GM19099 (cell line): Measurements from ENCODE around the gene TMEM109.

Experiments
- POLR2A ChIP-seq: IDR thresholded peaks from 3 replicates; pipeline ENCODE4 v1.6.1; 2011; ENCODE audit warnings: low read depth; ENCODE audit not compliant: insufficient read length; ENCODE audit errors: extremely low read depth

Gene TMEM109

DNA sequence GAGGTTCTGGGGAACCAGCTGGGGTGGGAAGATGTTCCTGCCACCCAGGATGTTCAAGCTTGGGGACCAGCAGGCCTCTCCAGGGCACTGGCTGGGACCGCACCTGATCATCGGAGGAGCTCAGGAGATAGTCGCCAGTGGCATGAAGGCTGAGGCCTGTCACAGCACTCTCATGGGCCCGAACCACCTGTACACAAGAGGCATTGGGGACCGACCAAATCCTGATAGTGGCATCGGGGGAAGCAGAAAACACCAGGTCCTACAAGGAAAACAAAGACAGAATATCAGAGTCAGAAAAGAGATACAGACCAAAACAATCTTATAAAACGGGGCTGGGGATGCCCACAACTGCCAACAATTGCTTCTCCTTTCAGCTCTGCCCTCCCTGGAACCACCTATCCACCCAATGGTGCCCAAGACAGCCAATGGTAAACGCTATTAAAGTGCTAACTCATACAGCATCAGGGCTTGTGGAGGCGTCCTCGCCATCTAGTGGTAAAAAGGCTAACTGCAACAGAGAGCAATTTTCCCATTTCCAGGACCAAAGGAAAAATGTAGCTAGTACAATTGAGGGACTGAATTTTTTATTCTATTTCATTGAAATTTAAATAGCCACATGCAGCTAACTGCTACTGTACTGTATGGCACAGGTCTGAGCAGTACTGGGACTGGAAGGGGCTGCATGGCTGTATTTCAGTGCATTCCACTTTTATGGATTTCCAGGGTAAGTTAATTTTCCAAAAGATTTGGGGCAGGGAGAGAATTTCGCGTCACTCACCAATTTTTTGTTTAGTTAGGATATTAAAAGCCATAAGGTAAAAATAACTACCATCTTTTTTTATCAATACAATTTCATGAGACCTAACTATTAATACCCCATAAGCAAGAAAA is 14.7 kb upstream of the TMEM109 start:
- no peak for TF ChIP-seq POLR2A

DNA sequence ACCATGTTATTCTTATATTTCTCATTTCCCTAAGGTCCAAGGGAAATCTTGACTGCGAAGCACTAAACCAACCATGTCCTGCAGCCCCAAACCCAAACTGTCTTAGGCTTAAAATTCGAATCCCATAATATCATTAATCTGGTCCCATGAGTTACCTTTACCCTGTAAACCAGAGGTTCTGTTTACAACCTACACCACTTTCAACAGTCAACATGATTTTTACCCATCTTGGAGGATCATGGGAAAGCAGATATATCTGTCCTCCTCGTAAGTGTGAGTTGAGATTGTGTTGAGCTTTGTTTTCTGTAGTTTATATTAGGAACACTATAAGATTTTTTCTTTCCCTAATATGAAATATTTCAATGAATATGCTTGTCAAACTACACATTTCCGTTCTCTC is 14.0 kb upstream of the TMEM109 start:
- TF ChIP-seq POLR2A, result no peak

DNA sequence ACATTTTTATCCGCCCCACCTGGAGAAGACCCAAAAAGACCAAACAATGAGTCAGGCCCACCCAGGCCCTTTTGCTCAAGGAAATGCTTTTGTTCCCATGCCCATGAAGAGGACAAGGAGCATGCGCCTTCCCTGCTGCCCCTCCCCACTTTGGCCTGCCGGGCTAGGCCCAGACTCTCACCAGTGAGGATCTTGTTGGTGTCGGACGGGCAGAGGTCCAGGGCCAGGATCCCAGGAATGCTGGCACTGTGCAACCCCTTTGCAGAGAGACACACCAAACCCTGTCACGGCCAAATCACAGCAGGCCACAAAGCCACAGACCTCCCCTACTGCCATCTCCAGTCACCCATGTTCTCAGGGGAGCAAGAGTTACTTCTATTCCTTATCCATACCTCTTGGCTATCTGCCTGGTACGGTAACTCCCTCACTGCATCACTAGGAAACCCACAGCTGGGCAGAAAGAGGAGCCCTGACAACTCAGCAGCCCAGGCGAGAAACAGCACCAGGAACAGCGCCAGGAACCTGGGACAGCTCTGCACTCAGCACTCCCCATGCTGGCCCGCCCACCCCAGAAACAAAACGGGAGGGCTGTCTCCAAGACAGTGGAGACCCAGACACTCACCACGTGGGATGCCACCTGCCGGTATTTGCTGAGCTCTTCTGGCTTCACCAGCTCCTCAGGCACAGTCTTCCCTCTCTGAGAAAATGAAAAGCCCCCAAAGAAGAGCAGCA is 13.1 kb upstream of the TMEM109 start:
- no peak for TF ChIP-seq POLR2A

DNA sequence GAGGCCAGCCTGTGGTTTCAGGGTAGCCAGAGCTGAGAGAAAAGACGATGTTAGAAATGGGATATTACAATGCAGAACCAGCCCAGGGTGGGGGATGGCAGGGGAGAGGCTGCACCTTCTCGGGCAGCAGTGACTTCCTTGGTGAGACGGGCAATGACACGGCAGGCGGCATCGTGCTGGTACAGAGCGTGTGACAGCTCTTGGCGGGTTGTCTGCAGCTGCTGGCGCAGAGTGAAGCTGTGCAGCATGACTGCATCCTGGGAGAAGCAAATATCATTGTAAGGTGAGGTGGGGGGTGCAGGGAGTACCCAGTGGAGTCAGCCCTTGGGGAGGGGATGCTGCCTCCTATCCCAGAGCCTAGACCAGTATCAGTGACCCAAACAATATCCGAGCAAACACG is 11.3 kb upstream of the TMEM109 start:
- no peak for TF ChIP-seq POLR2A

DNA sequence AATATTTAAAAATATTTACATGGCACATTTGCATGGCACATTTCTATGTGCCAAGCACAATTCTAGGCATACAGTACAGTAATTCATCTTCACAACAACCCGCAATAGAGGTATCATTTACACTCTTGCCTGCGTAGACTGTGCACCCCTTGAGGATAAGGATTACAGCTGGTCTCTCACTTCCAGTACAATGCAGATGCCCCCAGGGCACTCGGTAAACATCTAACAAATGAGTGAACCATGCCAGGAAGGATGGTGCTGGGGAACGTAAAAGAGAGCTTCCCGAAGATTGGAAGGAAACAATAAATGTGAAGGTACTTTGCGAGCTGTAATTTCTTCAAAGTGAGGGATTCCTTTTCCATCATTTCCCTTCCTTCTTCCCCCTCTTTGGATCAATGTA is 8.9 kb upstream of the TMEM109 start:
- no peak for TF ChIP-seq POLR2A

DNA sequence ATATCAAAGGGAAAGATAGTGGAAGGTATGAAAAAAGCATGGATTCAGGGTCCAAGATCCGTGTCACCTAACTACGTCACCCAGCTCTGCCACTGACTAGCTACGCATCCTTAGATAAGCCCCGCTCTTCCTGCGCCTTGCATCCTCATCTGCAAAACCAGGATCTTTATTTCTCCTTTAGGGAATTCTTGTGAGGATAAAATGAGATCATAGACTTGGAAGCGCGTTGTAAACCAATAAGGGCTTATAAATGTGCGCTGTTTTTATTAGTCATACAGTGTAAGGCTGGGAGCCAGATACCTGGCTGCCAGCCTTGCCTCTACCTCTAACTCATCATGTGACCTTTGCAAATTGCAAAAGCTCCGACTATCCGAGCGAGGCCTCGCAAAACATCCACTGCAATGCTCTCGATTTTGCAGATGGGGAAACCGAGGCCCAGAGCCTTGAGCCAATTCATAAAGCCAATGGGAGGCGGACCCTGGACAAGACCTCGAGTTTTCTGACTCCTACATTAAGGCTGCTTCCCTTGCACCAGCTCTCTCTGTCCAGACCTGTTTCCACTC is 8.3 kb upstream of the TMEM109 start:
- TF ChIP-seq POLR2A, result no peak

DNA sequence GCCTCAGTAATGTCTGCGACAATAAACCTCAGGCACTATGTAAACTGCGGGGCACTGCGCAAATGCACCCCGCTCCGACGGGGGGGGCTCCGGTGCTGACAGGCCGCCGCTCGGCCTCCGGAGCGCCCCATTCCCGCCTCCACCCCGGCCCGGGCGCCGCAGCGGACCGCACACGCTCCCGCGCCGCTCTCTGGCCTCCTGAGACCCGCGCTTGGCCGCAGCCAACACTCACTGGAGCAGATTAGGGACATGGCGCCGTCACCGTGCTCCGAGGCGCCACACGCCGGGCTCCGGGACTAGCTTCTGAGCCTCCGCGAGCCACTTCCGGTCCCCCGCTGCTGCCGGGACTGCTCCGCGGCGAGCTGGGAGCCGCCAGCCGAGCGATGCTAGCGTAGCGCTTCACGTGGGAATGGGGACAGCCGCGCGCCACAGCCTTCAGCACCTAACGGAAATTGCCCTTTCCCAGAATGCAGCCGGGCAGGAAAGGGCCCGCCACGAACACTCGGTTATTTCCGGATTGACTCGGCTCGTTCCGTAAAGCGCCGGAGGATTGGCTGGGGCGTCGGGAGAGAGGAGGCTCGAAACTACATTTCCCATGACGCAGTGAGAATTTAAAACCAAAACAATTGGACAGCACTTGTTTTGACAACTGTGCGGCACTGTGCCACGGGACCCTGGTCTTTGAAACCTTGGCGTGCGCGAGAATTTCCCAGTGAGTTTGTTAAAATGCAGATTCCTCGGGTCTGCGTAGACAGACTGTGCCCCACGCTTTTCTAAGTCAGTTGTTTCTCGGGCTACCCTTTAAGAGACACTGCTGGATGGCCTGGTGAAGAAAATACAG is 7.6 kb upstream of the TMEM109 start, which contains the start of gene PRPF19:
Gene PRPF19, minus strand, starts transcription at position 454 of the 841 bp plus-strand sequence. Its CDS starts 203 bp downstream, at position 251.
- TF ChIP-seq POLR2A, result peak; percentile 96

DNA sequence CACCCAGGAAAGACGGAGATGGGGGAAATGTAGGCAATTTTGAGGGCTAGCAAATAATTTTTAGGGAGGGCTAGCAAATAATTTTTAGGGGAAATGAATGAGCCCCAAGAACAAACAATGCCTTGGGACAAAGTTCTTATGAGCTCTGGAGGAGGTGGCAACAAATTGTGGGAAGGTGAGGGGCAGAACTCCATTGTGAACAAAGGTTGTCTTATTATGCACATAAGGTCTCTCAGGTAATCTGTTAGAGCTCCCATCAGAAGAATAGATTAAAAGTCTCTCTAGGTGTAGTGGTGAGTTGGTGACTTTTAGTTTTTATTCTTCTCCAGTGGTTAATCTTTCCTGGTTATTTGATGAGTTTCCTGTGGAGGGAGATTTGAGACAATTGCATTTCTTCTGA is 5.2 kb upstream of the TMEM109 start:
- no peak for TF ChIP-seq POLR2A

DNA sequence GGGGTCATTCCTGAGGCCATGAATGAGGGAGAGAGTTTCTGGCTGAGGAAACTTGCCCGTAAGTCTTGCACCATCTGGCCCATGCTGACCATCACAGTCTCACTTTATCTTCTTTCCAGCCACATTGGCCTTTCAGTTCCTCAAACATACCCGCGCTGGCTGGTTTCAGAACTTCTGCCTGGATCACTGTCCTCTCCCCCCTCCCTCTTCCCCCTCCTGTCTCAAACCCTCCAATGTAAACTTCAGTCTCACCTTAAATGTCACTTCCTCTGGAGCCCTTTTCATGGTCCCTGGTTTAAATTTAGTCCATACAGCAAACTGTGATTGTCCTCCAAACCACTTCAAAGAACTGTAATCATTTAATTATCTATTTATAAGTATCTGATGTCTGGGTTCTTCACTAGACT is 3.7 kb upstream of the TMEM109 start:
- peak; percentile 20 for TF ChIP-seq POLR2A

DNA sequence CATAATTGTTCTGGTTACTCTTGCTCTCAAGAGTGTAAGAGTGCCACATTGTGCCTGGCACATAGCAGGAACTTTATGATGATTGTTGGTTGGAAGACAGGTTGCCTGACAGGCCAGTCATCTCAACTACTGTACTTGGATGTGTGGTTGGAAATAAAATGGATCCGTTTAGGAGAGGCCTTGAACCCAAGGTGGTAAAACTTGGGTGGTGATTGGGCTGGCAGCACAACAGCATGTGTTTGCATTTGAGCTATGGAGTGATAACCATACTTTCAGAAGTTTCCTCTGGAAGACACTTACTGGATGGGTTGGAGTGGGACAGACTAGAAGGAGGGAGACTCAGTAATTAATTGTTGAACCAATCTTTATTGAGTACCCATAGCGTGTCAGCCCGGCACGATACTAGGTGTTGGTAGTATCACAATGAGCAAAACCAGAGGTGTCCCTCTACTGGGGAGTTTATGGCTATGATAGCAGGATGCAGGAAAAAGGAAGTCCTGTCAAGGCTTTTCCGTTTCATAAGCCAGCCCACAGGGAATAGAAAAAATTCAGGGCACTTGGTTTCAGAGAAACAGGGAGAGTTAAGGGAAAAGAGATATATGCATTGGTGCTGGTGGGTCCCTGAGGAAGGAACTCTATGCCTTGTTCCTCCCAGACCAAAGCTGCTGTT is 3.1 kb upstream of the TMEM109 start:
- no peak for TF ChIP-seq POLR2A

DNA sequence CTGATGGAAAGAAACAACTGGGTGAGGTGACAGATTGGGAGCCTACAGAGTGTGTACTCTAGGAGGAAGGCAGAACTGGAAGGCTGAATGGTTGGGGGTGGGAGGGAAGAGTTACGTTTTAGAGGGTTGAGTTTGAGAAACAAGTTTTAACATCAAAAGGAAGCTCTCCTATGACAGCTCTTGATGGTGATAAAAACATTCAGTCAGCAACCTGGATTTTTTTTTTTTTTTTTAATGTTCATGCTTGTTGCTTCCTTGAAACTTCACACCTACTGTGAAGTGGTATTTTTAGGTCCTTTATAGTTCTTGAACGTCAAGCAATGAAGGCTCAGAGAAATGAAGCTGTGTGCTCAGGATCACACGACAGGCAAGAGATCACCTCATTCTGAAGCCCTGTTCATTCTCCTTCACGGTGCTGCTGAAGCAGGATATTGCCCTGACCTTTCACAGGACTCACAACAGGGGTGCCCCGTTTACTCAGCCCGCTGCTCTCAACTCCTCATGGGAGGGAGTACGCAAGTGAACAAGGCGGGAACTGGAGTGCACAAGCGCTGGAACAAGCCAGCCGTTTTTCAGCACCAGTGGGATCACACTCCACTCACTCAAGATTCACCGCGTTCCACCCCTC is 1.6 kb upstream of the TMEM109 start:
- TF ChIP-seq POLR2A, result no peak

DNA sequence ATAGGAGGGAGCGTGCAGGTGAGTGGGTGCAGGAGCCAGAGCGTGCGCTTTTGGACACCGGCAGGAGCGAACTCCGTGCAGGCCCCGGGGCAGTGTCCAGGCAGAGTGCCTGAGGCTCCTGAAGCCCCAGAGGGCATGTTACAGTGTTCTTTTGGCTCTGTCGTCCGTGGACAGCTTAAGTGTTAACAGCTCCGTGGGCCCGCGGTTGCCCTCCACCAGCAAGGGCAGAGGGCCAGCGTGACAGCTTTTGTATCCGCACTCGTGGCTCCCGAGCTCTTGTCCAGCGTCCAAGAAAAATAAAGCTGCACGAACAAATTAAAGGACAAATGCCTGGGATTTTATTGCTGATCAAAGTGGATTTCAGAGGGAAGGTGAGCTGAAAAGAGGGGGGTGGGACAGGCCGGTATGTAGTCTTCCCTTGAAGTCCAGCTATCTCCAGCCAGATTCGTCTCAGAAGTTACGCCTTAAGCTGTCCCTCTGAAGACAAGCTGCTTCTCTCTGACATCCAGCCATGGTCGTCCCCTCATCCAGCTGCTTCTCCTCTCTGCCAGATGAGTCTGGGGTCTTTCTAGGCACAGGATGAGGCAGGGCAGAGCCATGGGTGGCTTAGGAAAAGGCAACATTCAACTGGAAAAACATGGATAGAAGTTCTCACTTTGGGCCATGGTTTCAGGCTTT is 968 bp upstream of the TMEM109 start:
- no peak for TF ChIP-seq POLR2A

DNA sequence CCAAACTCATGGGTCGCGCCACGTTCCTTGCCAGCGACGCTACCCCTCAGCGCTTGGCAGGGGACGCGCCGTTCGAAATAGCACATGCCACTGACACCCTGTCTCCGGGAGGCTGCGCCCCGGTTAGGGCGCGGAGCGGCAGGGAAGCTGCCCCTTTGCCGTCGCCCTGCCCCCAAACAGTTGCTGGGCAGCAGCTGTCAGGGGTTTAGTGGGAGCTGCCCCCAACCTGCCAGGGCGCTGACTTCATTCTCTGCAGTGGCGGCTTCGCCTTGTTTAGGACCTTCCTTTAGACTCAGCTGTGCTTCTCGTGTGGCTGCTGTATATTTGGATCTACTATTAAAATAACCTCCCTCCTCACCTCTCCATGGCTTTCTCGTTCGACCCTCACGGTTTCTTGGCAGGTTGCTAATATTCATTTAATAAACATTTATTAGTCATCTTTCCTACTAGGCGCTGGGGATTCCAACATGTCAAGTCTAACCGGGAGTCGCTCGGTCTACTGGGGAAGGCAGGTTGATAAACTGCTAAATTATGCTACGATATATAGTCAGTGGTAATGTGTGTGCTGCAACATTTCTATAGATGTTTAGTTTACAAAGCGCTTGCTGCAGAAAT is 782 bp downstream of the TMEM109 start:
- TF ChIP-seq POLR2A, result no peak
